HEK293 (cell line): ENCODE data around the gene SRSF5.

Experiments used
- CTCF ChIA-PET: fragments of 350-600 bp; formaldehyde crosslinking; extraction: SDS; loops from one replicate; lab custom pipeline; 2021; ENCODE audit warnings: antibody characterized with exemption; lab: Yijun Ruan, JAX
- POLR2A ChIA-PET: fragments of 300-600 bp; formaldehyde crosslinking; extraction: SDS; loops from one replicate; lab custom pipeline; 2020; ENCODE audit warnings: antibody characterized with exemption, inconsistent platforms; lab: Yijun Ruan, JAX
- H3K27ac ChIP-seq: fragments of 200-500 bp; sonication (Bioruptor generic); 2 replicates; pipeline ENCODE4 v1.5.1; 2014; ENCODE audit warnings: low read depth, low read length, control low read depth, inconsistent platforms; ENCODE audit errors: extremely low read depth
- H3K36me3 ChIP-seq, 2 experiments: fragments of 200-500 bp in 1 of 2; sonication (Bioruptor generic) in 1 of 2; 1 replicate in 1 of 2; 2 replicates in 1 of 2; pipeline ENCODE4 v1.5.1; 2014 to 2017; ENCODE audit warnings: inconsistent platforms in 2 of 2, low read length in 2 of 2; ENCODE audit not compliant: control insufficient read depth in 2 of 2, insufficient read depth in 1 of 2
- H3K4me1 ChIP-seq: fragments of 200-500 bp; sonication (Bioruptor generic); 2 replicates; pipeline ENCODE4 v1.5.1; 2014; ENCODE audit warnings: mild to moderate bottlenecking, low read length, inconsistent platforms; ENCODE audit not compliant: control insufficient read depth, insufficient read depth
- H3K4me3 ChIP-seq: 2 replicates; pipeline ENCODE4 v1.5.1; 2011; ENCODE audit warnings: low read depth, mild to moderate bottlenecking, control low read depth, low read length, moderate library complexity
- H3K9me3 ChIP-seq: fragments of 200-500 bp; sonication (Bioruptor generic); 2 replicates; pipeline ENCODE4 v1.5.1; 2014; ENCODE audit warnings: low read depth, low read length, inconsistent platforms; ENCODE audit not compliant: control insufficient read depth, insufficient read depth
- KLF16 ChIP-seq: fragments of 450-650 bp; formaldehyde crosslinking; IDR thresholded peaks from 2 replicates; pipeline ENCODE4 v1.5.1; 2017; ENCODE audit warnings: missing biosample characterization, missing genetic modification characterization
- KLF17 ChIP-seq: fragments of 450-650 bp; formaldehyde crosslinking; IDR thresholded peaks from 2 replicates; pipeline ENCODE4 v1.5.1; 2016; ENCODE audit warnings: missing biosample characterization, missing genetic modification characterization
- KLF9 ChIP-seq: fragments of 450-650 bp; formaldehyde crosslinking; IDR thresholded peaks from 2 replicates; pipeline ENCODE4 v1.5.1; 2016; ENCODE audit warnings: missing biosample characterization, missing genetic modification characterization, low read depth
- PRDM6 ChIP-seq: fragments of 450-650 bp; formaldehyde crosslinking; IDR thresholded peaks from 2 replicates; pipeline ENCODE4 v1.5.1; 2017; ENCODE audit warnings: missing biosample characterization, missing genetic modification characterization
- SCRT2 ChIP-seq: fragments of 450-650 bp; formaldehyde crosslinking; IDR thresholded peaks from 2 replicates; pipeline ENCODE4 v1.5.1; 2016; ENCODE audit warnings: missing biosample characterization, missing genetic modification characterization
- ZNF114 ChIP-seq: fragments of 450-650 bp; formaldehyde crosslinking; IDR thresholded peaks from 2 replicates; pipeline ENCODE4 v1.5.0; 2017; ENCODE audit warnings: missing biosample characterization, missing genetic modification characterization
- ZNF16 ChIP-seq: fragments of 450-650 bp; formaldehyde crosslinking; IDR thresholded peaks from 2 replicates; pipeline ENCODE4 v1.5.1; 2016; ENCODE audit warnings: low read depth, missing biosample characterization, missing genetic modification characterization
- ZNF311 ChIP-seq: fragments of 450-650 bp; formaldehyde crosslinking; IDR thresholded peaks from 2 replicates; pipeline ENCODE4 v1.5.1; 2017; ENCODE audit warnings: missing biosample characterization, missing genetic modification characterization, borderline replicate concordance
- ZNF335 ChIP-seq: fragments of 450-650 bp; formaldehyde crosslinking; conservative IDR thresholded peaks from 2 replicates; pipeline ENCODE4 v1.5.1; 2016; ENCODE audit warnings: missing biosample characterization, missing genetic modification characterization
- ZNF391 ChIP-seq: fragments of 450-650 bp; formaldehyde crosslinking; IDR thresholded peaks from 2 replicates; pipeline ENCODE4 v1.5.1; 2016; ENCODE audit warnings: low read depth, missing biosample characterization, missing genetic modification characterization, borderline replicate concordance
- ZNF473 ChIP-seq: fragments of 450-650 bp; formaldehyde crosslinking; IDR thresholded peaks from 2 replicates; pipeline ENCODE4 v1.5.1; 2017; ENCODE audit warnings: missing biosample characterization, missing genetic modification characterization
- ZNF529 ChIP-seq: fragments of 450-650 bp; formaldehyde crosslinking; IDR thresholded peaks from 2 replicates; pipeline ENCODE4 v1.5.1; 2017; ENCODE audit warnings: missing genetic modification characterization, missing biosample characterization; ENCODE audit not compliant: insufficient replicate concordance
- ZNF548 ChIP-seq: fragments of 450-650 bp; formaldehyde crosslinking; IDR thresholded peaks from 2 replicates; pipeline ENCODE4 v1.5.1; 2016; ENCODE audit warnings: missing biosample characterization, missing genetic modification characterization
- ZNF670 ChIP-seq: fragments of 450-650 bp; formaldehyde crosslinking; IDR thresholded peaks from 2 replicates; pipeline ENCODE4 v1.5.1; 2016; ENCODE audit warnings: missing biosample characterization, missing genetic modification characterization, low read depth
- ZNF707 ChIP-seq: fragments of 450-650 bp; formaldehyde crosslinking; IDR thresholded peaks from 2 replicates; pipeline ENCODE4 v1.5.1; 2016; ENCODE audit warnings: missing biosample characterization, missing genetic modification characterization
- ZNF776 ChIP-seq: fragments of 450-650 bp; formaldehyde crosslinking; IDR thresholded peaks from 2 replicates; pipeline ENCODE4 v1.5.0; 2017; ENCODE audit warnings: missing biosample characterization, missing genetic modification characterization, borderline replicate concordance
- ZNF777 ChIP-seq: fragments of 450-650 bp; formaldehyde crosslinking; IDR thresholded peaks from 2 replicates; pipeline ENCODE4 v1.5.1; 2017; ENCODE audit warnings: missing biosample characterization, missing genetic modification characterization, borderline replicate concordance
- ZNF785 ChIP-seq: fragments of 450-650 bp; formaldehyde crosslinking; IDR thresholded peaks from 2 replicates; pipeline ENCODE4 v1.5.1; 2016; ENCODE audit warnings: missing biosample characterization, missing genetic modification characterization
- ZNF791 ChIP-seq: fragments of 450-650 bp; formaldehyde crosslinking; IDR thresholded peaks from 2 replicates; pipeline ENCODE4 v1.5.1; 2016; ENCODE audit warnings: missing biosample characterization, missing genetic modification characterization
- ZNF792 ChIP-seq: fragments of 450-650 bp; formaldehyde crosslinking; IDR thresholded peaks from 2 replicates; pipeline ENCODE4 v1.5.1; 2016; ENCODE audit warnings: missing biosample characterization, missing genetic modification characterization
- ZSCAN30 ChIP-seq: fragments of 450-650 bp; IDR thresholded peaks from 2 replicates; pipeline ENCODE4 v1.5.1; 2018; ENCODE audit warnings: missing biosample characterization, mild to moderate bottlenecking, missing genetic modification characterization, moderate library complexity
- TF ChIP-seq, protein P1 (sequence below): fragments of 450-650 bp; formaldehyde crosslinking; IDR thresholded peaks from 2 replicates; pipeline ENCODE4 v1.5.1; 2016; ENCODE audit warnings: missing biosample characterization, missing genetic modification characterization, borderline replicate concordance
- TF ChIP-seq, protein P2 (sequence below): fragments of 450-650 bp; formaldehyde crosslinking; IDR thresholded peaks from 2 replicates; pipeline ENCODE4 v1.5.1; 2016; ENCODE audit warnings: missing biosample characterization, missing genetic modification characterization
- TF ChIP-seq, protein P3 (sequence below): fragments of 450-650 bp; formaldehyde crosslinking; IDR thresholded peaks from 2 replicates; pipeline ENCODE4 v1.5.1; 2016; ENCODE audit warnings: missing biosample characterization, missing genetic modification characterization

The SRSF5 gene

DNA sequence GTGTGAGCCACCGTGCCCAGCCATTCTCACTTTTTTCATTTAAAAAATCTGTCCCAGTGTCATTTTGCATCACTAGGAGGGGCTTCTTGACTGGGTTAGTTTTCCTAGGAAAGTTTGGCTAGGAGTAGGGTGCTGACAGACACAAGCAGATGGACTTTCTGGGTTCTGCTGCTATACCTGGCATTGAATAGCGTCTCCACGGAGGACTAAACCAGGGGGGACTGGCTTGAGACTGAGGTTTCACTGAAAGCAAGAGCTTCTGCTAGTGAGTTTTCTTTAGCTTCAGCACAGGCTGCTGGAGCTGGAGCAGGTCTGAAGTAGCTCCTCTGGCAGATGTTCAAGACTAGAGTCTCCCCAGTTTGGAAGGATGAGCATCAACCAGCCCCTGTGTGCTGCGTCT, 28.7 kb downstream of the SRSF5 start (continued):
- TF ChIP-seq ZNF473 (tag by site-specific recombination) (no peak), PRDM6 (tag by site-specific recombination) (no peak), ZNF391 (no peak), ZNF791 (no peak), SCRT2 (tag by site-specific recombination) (no peak), ZNF548 (tag by site-specific recombination) (no peak), ZNF792 (tag by site-specific recombination) (no peak), ZNF529 (no peak), ZNF311 (tag by site-specific recombination) (no peak)
- TF ChIP-seq, protein P1, sequence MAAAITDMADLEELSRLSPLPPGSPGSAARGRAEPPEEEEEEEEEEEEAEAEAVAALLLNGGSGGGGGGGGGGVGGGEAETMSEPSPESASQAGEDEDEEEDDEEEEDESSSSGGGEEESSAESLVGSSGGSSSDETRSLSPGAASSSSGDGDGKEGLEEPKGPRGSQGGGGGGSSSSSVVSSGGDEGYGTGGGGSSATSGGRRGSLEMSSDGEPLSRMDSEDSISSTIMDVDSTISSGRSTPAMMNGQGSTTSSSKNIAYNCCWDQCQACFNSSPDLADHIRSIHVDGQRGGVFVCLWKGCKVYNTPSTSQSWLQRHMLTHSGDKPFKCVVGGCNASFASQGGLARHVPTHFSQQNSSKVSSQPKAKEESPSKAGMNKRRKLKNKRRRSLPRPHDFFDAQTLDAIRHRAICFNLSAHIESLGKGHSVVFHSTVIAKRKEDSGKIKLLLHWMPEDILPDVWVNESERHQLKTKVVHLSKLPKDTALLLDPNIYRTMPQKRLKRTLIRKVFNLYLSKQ = no peak

- no peaks in the 10 kb centered on the region for H3K9me3 ChIP-seq
- TF ChIP-seq ZNF114 (tag by site-specific recombination) (no peak), ZNF335 (tag by site-specific recombination) (no peak), ZNF776 (tag by site-specific recombination) (no peak), KLF16 (tag by site-specific recombination) (no peak), ZNF16 (tag by site-specific recombination) (no peak), ZSCAN30 (tag by site-specific recombination) (no peak), ZNF707 (no peak), KLF9 (tag by site-specific recombination) (no peak), ZNF785 (no peak), ZNF670 (tag by site-specific recombination) (no peak), ZNF777 (tag by site-specific recombination) (no peak), KLF17 (no peak)
- TF ChIP-seq, protein P2, sequence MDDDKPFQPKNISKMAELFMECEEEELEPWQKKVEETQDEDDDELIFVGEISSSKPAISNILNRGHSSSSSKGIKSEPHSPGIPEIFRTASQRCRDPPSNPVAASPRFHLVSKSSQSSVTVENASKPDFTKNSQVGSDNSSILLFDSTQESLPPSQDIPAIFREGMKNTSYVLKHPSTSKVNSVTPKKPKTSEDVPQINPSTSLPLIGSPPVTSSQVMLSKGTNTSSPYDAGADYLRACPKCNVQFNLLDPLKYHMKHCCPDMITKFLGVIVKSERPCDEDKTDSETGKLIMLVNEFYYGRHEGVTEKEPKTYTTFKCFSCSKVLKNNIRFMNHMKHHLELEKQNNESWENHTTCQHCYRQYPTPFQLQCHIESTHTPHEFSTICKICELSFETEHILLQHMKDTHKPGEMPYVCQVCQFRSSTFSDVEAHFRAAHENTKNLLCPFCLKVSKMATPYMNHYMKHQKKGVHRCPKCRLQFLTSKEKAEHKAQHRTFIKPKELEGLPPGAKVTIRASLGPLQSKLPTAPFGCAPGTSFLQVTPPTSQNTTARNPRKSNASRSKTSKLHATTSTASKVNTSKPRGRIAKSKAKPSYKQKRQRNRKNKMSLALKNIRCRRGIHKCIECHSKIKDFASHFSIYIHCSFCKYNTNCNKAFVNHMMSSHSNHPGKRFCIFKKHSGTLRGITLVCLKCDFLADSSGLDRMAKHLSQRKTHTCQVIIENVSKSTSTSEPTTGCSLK (tag by site-specific recombination) = no peak
- TF ChIP-seq, protein P3, sequence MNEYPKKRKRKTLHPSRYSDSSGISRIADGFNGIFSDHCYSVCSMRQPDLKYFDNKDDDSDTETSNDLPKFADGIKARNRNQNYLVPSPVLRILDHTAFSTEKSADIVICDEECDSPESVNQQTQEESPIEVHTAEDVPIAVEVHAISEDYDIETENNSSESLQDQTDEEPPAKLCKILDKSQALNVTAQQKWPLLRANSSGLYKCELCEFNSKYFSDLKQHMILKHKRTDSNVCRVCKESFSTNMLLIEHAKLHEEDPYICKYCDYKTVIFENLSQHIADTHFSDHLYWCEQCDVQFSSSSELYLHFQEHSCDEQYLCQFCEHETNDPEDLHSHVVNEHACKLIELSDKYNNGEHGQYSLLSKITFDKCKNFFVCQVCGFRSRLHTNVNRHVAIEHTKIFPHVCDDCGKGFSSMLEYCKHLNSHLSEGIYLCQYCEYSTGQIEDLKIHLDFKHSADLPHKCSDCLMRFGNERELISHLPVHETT (tag by site-specific recombination) = no peak
- no peak within 1 kb of the TSS for H3K27ac ChIP-seq
- ChIA-PET POLR2A (interaction anchor here (0.6 kb wide), 1 partner anchor 30 kb away, joined by 3 read pairs; the partner anchor contains the start of gene SRSF5), CTCF (no interaction called here)
- no peaks in the 10 kb centered on the region for H3K36me3 ChIP-seq
- H3K4me1 ChIP-seq = no peaks in the 10 kb centered on the region
- H3K4me3 ChIP-seq = no peak within 1 kb of the TSS
Measured at GRCh38 chr14:69796797-69797500, 30.0 kb downstream of the SRSF5 start, which contains the start of gene SLC10A1. Gene SLC10A1, minus strand, starts transcription at chr14:69797241. Its CDS starts 86 bp downstream, at chr14:69797155.
